Vagina (tissue), 2 donors: ENCODE data around the gene MIER3.

Experiments used
- POLR2A ChIP-seq, 2 donors: fragments of 450-650 bp; IDR thresholded peaks; one replicate each; pipeline ENCODE4 v1.6.1; 2017; ENCODE audit warnings: antibody characterized with exemption in 2 of 2, mild to moderate bottlenecking in 2 of 2, moderate library complexity in 2 of 2
- TF ChIP-seq, protein P1 (sequence below), 3 experiments: fragments of 450-650 bp in 2 of 3; fragments of 200-600 bp in 1 of 3; sonication (generic) in 1 of 3; IDR thresholded peaks; one replicate each; pipeline ENCODE4 v1.5.1; 2017 to 2019; ENCODE audit warnings: antibody characterized with exemption in 3 of 3, mild to moderate bottlenecking in 2 of 3, moderate library complexity in 2 of 3

- TF ChIP-seq, protein P1, sequence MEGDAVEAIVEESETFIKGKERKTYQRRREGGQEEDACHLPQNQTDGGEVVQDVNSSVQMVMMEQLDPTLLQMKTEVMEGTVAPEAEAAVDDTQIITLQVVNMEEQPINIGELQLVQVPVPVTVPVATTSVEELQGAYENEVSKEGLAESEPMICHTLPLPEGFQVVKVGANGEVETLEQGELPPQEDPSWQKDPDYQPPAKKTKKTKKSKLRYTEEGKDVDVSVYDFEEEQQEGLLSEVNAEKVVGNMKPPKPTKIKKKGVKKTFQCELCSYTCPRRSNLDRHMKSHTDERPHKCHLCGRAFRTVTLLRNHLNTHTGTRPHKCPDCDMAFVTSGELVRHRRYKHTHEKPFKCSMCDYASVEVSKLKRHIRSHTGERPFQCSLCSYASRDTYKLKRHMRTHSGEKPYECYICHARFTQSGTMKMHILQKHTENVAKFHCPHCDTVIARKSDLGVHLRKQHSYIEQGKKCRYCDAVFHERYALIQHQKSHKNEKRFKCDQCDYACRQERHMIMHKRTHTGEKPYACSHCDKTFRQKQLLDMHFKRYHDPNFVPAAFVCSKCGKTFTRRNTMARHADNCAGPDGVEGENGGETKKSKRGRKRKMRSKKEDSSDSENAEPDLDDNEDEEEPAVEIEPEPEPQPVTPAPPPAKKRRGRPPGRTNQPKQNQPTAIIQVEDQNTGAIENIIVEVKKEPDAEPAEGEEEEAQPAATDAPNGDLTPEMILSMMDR (IDR thresholded peaks at IDR 0.05) = no peak
- no peak for TF ChIP-seq POLR2A (IDR thresholded peaks at IDR 0.05)
Measured at GRCh38 chr5:56979968-56980367, 28.0 kb upstream of the MIER3 start.
